Breast epithelium (tissue), 4 donors: ENCODE measurements around the gene SLC44A1. TPM values are rescaled to one million over a fixed set of nuclear protein-coding genes. Genes with fewer than 3 reads are reported as not detected.

Experiments used
- DNase-seq, 2 donors: peaks; one replicate each; pipeline ENCODE4 v3.0.0-alpha.2; 2019; ENCODE audit warnings: low spot score in 2 of 2
- H3K27ac ChIP-seq, 2 donors: fragments of 200-600 bp; sonication (generic) in 1 of 2; one replicate each; pipeline ENCODE4 v1.5.1; 2016 to 2019; ENCODE audit warnings: mild to moderate bottlenecking in 1 of 2
- H3K27me3 ChIP-seq, 2 donors: fragments of 200-600 bp; sonication (generic) in 1 of 2; one replicate each; pipeline versions ENCODE4 v1.5.1 to v1.6.0; 2017 to 2019; ENCODE audit warnings: control low read depth in 1 of 2, mild to moderate bottlenecking in 1 of 2
- H3K36me3 ChIP-seq: fragments of 200-600 bp; one replicate; pipeline ENCODE4 v1.5.1; 2019
- H3K4me1 ChIP-seq, 2 donors: fragments of 200-600 bp; sonication (generic); one replicate each; pipeline ENCODE4 v1.5.1; 2016 to 2019; ENCODE audit warnings: control low read depth in 1 of 2
- H3K4me3 ChIP-seq, 3 donors: fragments of 200-600 bp; sonication (generic); 1 replicate in 2 of 3; 2 replicates in 1 of 3; pipeline ENCODE4 v1.5.1; 2016 to 2019; ENCODE audit warnings: mild to moderate bottlenecking in 3 of 3, moderate library complexity in 2 of 3
- H3K9me3 ChIP-seq, 2 donors: fragments of 200-600 bp; sonication (generic) in 1 of 2; one replicate each; pipeline ENCODE4 v1.5.1; 2016 to 2019; ENCODE audit warnings: control low read depth in 1 of 2
- POLR2A ChIP-seq: fragments of 450-650 bp; IDR thresholded peaks from one replicate; pipeline ENCODE4 v1.6.1; 2016; ENCODE audit warnings: antibody characterized with exemption, mild to moderate bottlenecking, moderate library complexity
- POLR2AphosphoS5 ChIP-seq, 3 donors: sonication (generic); formaldehyde crosslinking; IDR thresholded peaks; one replicate each; pipeline ENCODE4 v1.6.1; 2017; ENCODE audit warnings: antibody characterized with exemption in 3 of 3
- intact Hi-C: fragments of 100-400 bp; cut with DNase I; formaldehyde crosslinking; loops from one replicate; pipeline ENCODE4 v1.15.1; 2023; ENCODE audit warnings: low total_unique reads
- total RNA-seq, 3 donors: library from RNA; depleted of rRNA; stranded (reverse); fragments of >200 nt; gene quantifications; one replicate each; pipeline ENCODE4 v1.1.0, GENCODE V29; 2016
- TF ChIP-seq, protein P1 (sequence below), 3 donors: fragments of 450-650 bp; IDR thresholded peaks; one replicate each; pipeline ENCODE4 v1.5.1; 2016 to 2017; ENCODE audit warnings: antibody characterized with exemption in 3 of 3, mild to moderate bottlenecking in 3 of 3, moderate library complexity in 3 of 3

SLC44A1 gene
- total RNA-seq, 3 donors from 2014 or later = 53.7 to 62.6 (median 61.1) TPM

DNA sequence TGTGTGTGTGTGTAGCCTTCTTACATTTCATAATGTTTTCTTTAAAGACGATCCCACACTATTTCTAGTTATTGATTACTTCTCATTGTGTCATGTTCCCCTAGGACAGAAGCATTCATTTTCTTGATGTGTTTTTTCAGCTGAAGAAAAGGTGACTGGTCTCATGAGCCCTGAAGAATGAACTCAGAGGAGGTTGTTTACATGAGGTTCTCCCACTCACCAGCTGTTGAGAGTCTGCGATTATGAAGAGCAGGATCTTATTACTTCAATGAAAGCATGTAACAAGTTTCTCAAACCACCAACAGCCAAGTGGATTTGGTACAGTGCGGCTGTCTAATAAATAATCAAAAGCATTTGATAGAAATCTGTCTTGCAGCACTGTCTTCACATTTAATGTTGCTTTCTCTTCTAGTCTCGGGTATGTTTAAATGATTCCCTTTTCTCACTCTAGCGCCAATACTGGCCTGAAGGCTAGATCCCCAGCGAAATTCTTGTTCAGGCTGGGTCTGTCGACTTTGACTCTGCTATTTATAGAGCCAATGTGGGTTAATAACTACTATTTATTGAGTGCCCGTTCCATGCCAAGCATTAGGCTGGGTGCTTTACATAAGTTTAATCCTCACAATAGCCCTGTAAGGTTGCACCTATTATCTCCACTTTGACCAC, 193.8 kb downstream of the SLC44A1 start:
- Histone ChIP-seq H3K4me1 (no peaks in the 10 kb centered on the region), H3K4me3 (no peak overlapping the region), H3K9me3 (no peaks in the 10 kb centered on the region), H3K36me3 (no peaks in the 10 kb centered on the region), H3K27ac (no peak overlapping the region), H3K27me3 (no peaks in the 10 kb centered on the region)
- intact Hi-C loops = no loop called here
- TF ChIP-seq POLR2AphosphoS5 (IDR thresholded peaks at IDR 0.05) (no peak), POLR2A (no peak)
- TF ChIP-seq, protein P1, sequence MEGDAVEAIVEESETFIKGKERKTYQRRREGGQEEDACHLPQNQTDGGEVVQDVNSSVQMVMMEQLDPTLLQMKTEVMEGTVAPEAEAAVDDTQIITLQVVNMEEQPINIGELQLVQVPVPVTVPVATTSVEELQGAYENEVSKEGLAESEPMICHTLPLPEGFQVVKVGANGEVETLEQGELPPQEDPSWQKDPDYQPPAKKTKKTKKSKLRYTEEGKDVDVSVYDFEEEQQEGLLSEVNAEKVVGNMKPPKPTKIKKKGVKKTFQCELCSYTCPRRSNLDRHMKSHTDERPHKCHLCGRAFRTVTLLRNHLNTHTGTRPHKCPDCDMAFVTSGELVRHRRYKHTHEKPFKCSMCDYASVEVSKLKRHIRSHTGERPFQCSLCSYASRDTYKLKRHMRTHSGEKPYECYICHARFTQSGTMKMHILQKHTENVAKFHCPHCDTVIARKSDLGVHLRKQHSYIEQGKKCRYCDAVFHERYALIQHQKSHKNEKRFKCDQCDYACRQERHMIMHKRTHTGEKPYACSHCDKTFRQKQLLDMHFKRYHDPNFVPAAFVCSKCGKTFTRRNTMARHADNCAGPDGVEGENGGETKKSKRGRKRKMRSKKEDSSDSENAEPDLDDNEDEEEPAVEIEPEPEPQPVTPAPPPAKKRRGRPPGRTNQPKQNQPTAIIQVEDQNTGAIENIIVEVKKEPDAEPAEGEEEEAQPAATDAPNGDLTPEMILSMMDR (IDR thresholded peaks at IDR 0.05) = no peak
- DNase-seq = no peak

DNA sequence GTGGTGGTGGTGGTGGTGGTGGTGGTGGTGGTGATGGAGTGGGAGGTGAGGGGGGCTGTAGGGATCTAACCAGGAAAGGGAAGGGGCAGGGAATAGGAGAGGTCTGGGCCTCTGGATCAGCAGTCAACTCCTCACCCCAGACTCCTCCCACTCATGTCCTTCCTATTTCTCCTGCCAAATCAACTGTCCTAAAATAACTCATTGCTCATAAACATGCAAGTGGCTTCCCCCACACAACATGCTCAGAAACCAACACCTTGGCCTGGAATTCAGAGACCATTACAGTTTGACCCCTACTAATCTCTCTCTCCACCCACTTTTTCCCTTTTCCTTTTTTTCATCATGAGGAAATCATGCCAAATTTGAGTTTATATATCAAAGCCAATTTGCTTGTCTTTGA, 195.0 kb downstream of the SLC44A1 start:
- TF ChIP-seq POLR2A = no peak
- TF ChIP-seq, protein P1 (IDR thresholded peaks at IDR 0.05) = no peak
- no peak for TF ChIP-seq POLR2AphosphoS5 (IDR thresholded peaks at IDR 0.05)
- no peak overlapping the region for H3K27ac ChIP-seq
- H3K4me1 ChIP-seq = no peaks in the 10 kb centered on the region
- H3K27me3 ChIP-seq = no peaks in the 10 kb centered on the region
- no peaks in the 10 kb centered on the region for H3K9me3 ChIP-seq
- intact Hi-C loops = no loop called here
- H3K4me3 ChIP-seq = no peak overlapping the region
- DNase-seq = no peak
- no peaks in the 10 kb centered on the region for H3K36me3 ChIP-seq

DNA sequence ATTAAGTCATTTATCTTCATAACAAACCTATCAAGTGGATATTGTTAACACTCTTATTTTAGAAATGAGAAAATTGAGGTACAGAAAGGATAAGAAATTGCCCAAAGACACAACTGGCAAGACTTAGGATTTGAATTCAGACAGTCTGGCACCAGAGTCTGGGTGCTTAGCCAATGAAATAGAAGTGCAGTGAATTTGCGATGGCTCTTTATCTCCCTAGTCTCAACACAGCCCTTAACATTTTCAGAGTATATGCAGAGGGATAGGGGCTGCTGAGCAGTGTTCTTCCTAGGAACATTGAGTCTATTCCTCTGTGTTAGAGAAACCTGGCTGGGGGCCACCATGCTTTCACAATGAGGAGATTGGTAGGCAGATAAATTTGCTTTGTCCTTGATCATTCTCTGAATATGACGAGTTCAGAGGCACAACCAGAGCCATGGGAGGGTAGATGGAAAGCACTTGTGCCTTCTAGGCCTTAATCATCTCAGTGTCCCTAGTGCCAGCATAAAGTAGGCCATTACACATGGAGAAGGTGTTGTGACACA, 197.2 kb downstream of the SLC44A1 start:
- no peak for DNase-seq
- TF ChIP-seq POLR2AphosphoS5 (IDR thresholded peaks at IDR 0.05) = no peak
- no peak for TF ChIP-seq POLR2A
- TF ChIP-seq, protein P1 (IDR thresholded peaks at IDR 0.05) = no peak
- H3K27ac ChIP-seq = no peak overlapping the region
- H3K9me3 ChIP-seq = no peaks in the 10 kb centered on the region
- intact Hi-C loops = no loop called here
- H3K4me3 ChIP-seq = no peak overlapping the region
- H3K36me3 ChIP-seq = no peaks in the 10 kb centered on the region
- H3K27me3 ChIP-seq = no peaks in the 10 kb centered on the region
- no peaks in the 10 kb centered on the region for H3K4me1 ChIP-seq

DNA sequence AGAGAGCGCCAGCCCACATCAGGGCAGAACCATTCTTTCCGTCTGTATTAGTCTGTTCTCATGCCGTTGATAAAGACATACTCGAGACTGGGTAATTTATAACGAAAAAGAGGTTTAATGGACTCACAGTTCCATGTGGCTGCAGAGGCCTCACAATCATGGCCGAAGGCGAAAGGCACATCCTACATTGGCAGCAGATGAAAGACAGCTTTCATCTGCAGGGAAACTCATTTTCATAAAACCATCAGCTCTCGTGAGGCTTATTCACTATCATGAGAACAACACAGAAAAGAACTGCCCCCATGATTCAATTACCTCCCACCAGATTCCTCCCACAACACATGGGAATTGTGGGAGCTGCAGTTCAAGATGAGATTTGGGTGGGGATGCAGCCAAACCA, 198.7 kb downstream of the SLC44A1 start:
- Histone ChIP-seq H3K4me1 (no peaks in the 10 kb centered on the region), H3K4me3 (no peak overlapping the region), H3K27ac (no peak overlapping the region), H3K27me3 (no peaks in the 10 kb centered on the region), H3K9me3 (no peaks in the 10 kb centered on the region), H3K36me3 (no peaks in the 10 kb centered on the region)
- DNase-seq = no peak
- intact Hi-C loops = no loop called here
- TF ChIP-seq, protein P1 (IDR thresholded peaks at IDR 0.05) = no peak
- no peak for TF ChIP-seq POLR2AphosphoS5 (IDR thresholded peaks at IDR 0.05)
- no peak for TF ChIP-seq POLR2A

DNA sequence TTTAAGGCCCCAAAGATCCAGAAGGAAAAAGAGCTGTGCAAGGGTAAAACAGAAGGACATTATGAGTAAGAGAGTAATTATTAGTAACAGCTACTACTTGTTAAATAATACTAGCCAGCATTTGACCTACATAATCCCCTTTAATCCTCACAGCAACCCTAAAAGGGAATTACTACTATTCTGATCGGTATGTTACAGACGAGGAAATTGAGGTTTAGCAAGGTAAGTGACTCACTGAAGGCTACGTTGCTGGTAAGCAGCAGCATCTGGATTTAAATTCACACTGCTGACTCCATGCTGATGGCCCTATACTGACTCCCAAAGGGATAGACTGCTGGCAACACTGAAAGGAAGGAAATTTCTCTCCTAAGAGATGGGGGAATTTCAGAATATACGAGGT, 199.7 kb downstream of the SLC44A1 start:
- H3K27me3 ChIP-seq = no peaks in the 10 kb centered on the region
- no peak for DNase-seq
- H3K4me1 ChIP-seq = peaks cover 0 to 5% of the 10 kb centered on the region in 2 donors
- H3K27ac ChIP-seq = no peak overlapping the region
- intact Hi-C loops = no loop called here
- TF ChIP-seq POLR2AphosphoS5 (IDR thresholded peaks at IDR 0.05) (no peak), POLR2A (no peak)
- TF ChIP-seq, protein P1 (IDR thresholded peaks at IDR 0.05) = no peak
- no peaks in the 10 kb centered on the region for H3K9me3 ChIP-seq
- no peaks in the 10 kb centered on the region for H3K36me3 ChIP-seq
- no peak overlapping the region for H3K4me3 ChIP-seq
